T-helper 2 cell treated with Interferon-gamma antibody and Interleukin-4, amounts not matched to agents 100 ng/mL and 5 ng/mL, for 36 hours (primary cell): ENCODE data around the gene ZNF365. TPM values are rescaled to one million over a fixed set of nuclear protein-coding genes. Genes with fewer than 3 reads are reported as not detected.
"Not testable (repeated sequence)": the region's sequence is repeated elsewhere in the genome, so short reads cannot be mapped to it uniquely, and the experiment has no call there.

Experiments
- intact Hi-C: fragments of 100-400 bp; cut with micrococcal nuclease; formaldehyde crosslinking; loops from one replicate; pipeline ENCODE4 v1.15.1; 2023
- total RNA-seq: library from RNA; stranded (reverse); gene quantifications from 2 replicates; pipeline ENCODE4 v1.2.3, GENCODE V29; 2022

Gene ZNF365, protein sequence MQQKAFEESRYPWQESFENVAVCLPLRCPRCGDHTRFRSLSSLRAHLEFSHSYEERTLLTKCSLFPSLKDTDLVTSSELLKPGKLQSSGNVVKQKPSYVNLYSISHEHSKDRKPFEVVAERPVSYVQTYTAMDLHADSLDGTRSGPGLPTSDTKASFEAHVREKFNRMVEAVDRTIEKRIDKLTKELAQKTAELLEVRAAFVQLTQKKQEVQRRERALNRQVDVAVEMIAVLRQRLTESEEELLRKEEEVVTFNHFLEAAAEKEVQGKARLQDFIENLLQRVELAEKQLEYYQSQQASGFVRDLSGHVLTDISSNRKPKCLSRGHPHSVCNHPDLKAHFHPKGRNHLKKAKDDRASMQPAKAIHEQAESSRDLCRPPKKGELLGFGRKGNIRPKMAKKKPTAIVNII
- not detected in 2 replicates for total RNA-seq

GRCh38 chr10:62373995-62374861 lies at the start of gene ZNF365:
ZNF365 (plus strand) TSS chr10:62374369; CDS start chr10:62376194, 1,825 bp downstream.
- intact Hi-C loops, result loop anchor here (5.0 to 10.0 kb wide), 2 partner anchors 337 to 479 kb away; no protein-coding TSS in a partner anchor

GRCh38 chr10:62326176-62326575 lies 48.0 kb upstream of the ZNF365 start:
- intact Hi-C loops, result no loop called here

DNA sequence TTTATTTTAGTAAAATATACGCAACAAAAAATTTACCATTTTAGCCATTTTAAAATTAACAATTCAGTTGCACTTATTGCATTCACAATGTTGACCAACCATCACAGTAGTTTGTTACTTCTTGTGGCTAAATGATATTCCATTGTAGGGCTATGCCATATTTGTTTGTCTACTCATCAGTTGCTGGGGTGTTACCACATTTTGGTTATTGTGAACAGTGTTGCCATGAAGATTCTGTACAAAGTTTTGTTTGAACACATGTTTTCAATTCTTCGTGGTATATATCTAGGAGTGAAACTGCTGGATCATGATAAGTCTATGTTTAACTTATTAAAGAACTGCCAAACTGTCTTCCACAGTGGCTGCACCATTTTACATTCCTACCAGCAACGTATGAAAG lies 46.3 kb upstream of the ZNF365 start:
- intact Hi-C loops, result no loop called here

GRCh38 chr10:62330213-62330612 lies 44.0 kb upstream of the ZNF365 start:
- intact Hi-C loops, result no loop called here

DNA sequence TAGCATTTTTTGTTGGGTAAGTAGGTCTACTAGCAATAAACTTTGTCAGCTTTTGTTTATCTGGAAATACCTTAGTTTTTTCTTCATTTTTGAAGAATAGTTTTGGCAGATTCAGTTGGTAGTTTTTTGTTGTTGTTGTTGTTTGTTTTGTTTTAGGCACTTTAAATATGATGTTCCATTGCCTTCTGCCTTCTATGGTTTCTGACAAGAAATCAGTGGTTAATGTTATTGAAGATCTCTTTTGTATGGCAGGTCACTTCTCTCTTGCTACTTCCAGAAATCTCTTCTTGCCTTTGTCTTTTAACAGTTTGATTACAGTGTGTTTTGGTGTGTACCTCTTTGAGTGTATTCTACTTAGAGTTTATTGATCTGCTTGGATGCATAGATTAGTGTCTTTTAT lies 41.8 kb upstream of the ZNF365 start:
- intact Hi-C loops, result no loop called here

GRCh38 chr10:62333135-62333889 lies 40.9 kb upstream of the ZNF365 start:
- intact Hi-C loops, result no loop called here

DNA sequence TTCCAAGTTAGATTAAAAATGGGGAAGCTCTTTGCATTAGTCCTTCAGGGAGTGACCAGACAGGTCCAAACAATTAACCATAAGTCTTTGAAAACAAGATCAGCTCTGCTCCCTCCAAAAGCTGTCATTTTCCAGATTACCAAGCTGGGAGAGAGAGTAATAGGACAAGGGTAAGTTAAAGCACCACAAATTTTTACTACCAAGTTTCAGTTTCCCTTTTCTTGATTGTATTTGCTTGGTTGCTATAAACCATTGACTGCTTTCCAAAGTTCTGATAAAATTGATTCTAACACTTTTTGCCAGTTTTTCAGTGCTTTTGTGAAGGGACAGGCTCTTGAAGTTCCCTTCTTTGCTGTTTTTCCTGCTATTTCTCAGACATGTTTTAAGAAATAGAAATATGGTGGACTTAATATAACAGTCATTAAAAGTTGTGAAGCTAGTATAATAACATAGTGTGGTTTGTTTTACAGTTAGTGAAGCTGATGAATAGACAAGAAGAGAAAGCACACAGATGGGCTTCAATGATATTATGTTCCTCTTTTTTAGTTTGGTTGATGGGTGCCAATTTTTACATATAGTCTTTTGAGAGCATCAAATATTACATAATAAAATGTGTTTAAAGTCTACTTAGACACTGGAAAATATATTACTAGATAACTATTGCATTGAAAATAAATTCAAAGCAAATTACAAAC lies 40.0 kb upstream of the ZNF365 start:
- intact Hi-C loops, result no loop called here

- intact Hi-C loops, result no loop called here
These were observed 38.8 kb upstream of the ZNF365 start for GRCh38 chr10:62335326-62335725.

DNA sequence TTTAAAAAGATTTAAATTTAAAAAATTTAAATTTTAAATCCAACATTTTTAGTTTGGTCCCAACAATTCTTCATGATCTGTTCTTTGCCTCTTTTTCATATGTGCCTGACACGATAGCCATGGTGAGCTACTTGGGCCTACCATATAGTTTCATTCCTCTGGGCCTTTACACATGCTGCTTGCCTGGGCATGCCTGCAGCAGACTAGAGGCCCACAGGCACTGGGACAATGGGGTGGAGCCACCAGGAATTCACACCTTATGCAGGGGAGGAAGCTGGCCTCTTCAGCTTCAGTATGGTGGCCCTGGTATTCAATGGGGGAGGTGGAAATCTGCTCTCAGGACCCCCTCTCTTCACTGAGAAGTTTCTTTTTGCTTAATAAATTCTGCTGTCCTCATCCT lies 37.8 kb upstream of the ZNF365 start:
- intact Hi-C loops, result no loop called here

DNA sequence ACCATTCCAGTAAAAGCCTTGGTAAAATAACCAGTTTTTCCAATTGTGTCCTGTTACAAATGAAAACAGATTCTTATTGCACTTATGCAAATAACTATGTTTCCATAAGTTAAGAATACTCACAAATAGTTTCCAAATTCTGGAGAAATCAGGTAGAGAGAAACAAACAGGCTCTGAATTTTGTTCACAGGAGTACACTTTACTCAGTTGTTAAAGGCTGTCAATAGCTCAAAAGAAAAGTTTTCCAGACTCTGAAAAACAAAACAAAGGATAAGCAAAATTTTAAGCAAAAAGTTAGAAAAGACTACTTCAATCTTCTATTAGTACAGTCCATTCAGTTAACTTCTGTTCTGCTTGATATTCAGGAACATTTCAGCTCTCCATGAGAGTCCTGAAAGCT lies 32.8 kb upstream of the ZNF365 start:
- intact Hi-C loops, result no loop called here

DNA sequence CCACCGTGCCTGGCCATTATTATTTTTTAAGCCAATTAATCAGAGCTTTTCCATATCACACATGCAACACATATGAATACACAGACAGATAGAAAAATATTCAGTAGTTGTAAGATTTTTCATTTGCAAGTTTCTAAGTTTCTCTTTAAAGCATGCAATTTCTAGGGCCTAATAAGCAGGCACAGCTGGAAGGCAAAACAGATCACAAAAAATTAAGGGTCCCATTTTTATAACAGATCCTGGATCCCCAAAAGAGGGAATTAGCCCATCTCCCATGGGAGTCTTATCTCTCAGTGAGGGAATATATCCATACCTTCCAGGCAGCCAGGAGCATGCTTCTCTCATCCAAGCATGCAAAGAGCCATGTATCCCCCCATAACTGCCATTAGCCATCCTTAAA lies 31.2 kb upstream of the ZNF365 start:
- intact Hi-C loops, result no loop called here

DNA sequence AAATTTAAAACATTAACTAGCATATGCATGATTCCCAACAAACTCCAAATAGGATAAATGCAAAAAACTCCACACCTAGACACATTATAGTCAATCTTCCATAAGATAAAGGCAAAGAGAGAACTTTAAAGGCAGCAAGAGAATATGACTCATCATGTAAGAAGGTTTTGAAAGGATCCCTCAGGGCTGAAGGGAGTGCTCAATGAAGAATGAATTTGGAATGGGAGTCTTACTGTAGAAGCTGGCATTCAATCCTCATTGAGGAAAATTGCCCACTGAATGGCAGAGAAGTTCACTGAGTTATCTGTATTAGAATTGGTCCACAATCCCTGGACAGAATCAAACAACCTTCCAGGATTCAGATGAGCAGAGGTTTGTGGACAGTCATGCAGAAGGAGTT lies 26.1 kb upstream of the ZNF365 start:
- intact Hi-C loops, result no loop called here

GRCh38 chr10:62352356-62352970 lies 21.7 kb upstream of the ZNF365 start:
- intact Hi-C loops, result no loop called here

- intact Hi-C loops, result no loop called here
These were observed 19.3 kb upstream of the ZNF365 start for GRCh38 chr10:62354916-62355315.

DNA sequence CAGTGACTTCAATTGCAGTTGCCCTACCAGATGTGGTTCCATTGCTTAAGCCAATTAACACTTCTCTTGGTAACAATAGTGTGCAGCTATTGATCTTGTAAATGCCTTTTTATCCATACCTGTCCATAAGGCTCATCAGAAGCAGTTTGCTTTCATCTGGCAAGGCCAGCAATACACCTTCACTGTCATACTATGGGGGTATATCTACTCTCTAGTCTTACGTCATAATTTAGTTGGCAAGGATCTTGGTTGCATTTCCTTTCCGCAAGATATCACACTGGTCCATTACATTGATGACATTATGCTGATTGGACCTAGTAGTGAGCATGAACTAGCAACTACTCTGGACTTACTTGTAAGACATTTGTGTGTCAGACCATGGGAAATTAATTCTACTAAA lies 17.7 kb upstream of the ZNF365 start:
- intact Hi-C loops, result no loop called here

DNA sequence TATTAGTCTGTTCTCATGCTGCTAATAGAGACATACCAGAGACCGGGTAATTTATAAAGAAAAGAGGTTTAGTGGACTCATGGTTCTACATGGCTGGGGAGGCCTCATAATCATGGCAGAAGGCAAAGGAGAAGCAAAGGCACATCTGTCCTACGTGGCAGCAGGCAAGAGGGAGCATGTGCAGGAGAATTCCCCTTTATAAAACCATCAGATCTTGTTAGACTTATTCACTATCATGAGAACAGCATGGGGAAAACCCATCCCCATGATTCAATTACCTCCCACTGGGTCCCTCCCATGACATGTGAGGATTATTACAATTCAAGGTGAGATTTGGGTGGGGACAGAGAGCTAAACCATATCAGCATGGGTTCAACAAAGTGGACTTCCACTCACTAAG lies 16.0 kb upstream of the ZNF365 start:
- intact Hi-C loops, result not testable (repeated sequence)

DNA sequence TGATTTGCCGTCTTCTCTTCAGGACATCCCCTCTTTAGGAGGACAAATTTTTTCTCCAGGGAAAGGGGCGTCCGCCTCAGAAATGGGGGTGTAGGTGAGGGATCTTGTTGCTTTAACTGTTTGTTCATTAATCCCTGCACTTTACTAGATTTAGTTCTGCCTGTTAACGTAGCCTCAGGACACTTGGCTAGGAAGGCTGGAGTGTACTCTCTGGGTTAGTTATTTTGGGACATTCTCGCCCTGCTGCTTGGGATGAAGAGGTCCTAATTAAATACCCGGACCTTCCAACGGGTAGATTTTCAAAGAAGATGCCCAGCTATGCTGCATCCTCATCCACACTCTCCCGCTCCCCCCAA lies 552 bp upstream of the ZNF365 start:
- intact Hi-C loops, result loop anchor here (5.0 to 10.0 kb wide), 2 partner anchors 336 to 479 kb away; no protein-coding TSS in a partner anchor

DNA sequence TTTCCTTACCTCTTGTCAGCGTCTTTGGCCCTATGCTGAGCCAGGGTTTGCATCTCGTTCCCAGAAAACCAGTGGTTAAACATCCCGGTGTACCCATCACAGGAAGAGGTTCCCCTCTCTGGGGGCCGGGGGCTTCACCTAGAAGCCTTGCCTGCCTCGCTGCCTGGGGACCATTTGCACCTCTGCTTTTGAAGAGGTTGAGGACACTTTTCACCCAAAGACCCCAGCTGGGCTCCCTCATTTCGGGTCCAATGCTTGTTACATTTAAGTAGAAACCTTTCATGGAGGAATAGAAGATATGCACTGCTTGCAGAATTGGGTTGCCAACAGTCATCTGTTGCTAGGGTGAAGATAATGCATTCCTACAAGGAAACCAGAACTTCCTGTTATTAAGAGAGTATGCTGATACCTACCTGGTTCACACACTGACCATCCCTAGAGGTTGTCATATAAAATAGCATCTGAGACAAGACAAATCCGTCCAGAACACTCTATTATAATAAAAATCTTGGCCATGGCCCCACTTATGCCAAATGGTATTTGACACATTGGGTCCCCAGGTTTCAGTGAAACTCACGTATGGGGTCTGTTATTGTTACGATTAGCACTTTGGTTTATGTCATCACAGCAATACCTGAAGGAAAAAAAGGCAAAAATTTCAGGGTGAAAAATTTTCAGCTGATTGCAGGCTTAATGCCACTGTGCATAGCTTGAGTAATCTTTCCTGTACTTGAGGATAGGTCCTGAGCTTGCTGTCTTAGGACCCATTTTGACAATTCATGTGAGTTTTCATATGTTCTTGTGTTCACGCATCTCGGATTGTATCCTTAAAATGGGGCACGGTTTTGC lies 917 bp downstream of the ZNF365 start:
- intact Hi-C loops, result loop anchor here (5.0 to 10.0 kb wide), 2 partner anchors 338 to 480 kb away; no protein-coding TSS in a partner anchor
